SH-SY5Y (cell line): ENCODE measurements around the gene CALML5.

Experiments
- GATA2 ChIP-seq: IDR thresholded peaks from 2 replicates; pipeline ENCODE4 v1.6.1; 2011; ENCODE audit warnings: mild to moderate bottlenecking, low read depth, low read length
- GATA3 ChIP-seq: IDR thresholded peaks from 2 replicates; pipeline ENCODE4 v1.6.1; 2011; ENCODE audit warnings: low read depth, mild to moderate bottlenecking, low read length, moderate library complexity

GRCh38 chr10:5465976-5466450 is 33.4 kb downstream of the CALML5 start:
- TF ChIP-seq GATA2 (no peak), GATA3 (no peak)
